Heart left ventricle (tissue), 13 donors: ENCODE measurements around the gene UBXN4.

ENCODE experiments used
- CTCF ChIP-seq, 12 donors: fragments of 200-600 bp; sonication (generic) in 4 of 12; IDR thresholded peaks; one replicate each; pipeline versions ENCODE4 v1.5.0 to v1.8.0; 2018 to 2022; ENCODE audit warnings: antibody characterized with exemption in 12 of 12, mild to moderate bottlenecking in 5 of 12
- POLR2A ChIP-seq, 2 donors: fragments of 450-650 bp; IDR thresholded peaks; one replicate each; pipeline ENCODE4 v1.6.1; 2017; ENCODE audit warnings: antibody characterized with exemption in 2 of 2, mild to moderate bottlenecking in 2 of 2, moderate library complexity in 2 of 2
- donor health status: ischemic (EF 13 %, LVEDD 7.1; RV severe dilation, severe dysfunction).
- donor health status: DM: no; HTN: yes; CAD: no.
- donor health status: DM: no; HTN: no; CAD: no.
- donor health status: ischemic (EF 25% LVEDD 6.9; RV normal size, moderate dysfunction).
- donor health status: ischemic (EF 25% LVEDD 5.7; RV mildly dilated, moderate dysfunction).
- donor health status: ischemic (EF 35%, LVEDD 5.7; RV mildly dilated, moderate dysfunction).
- donor health status: nonischemic (EF 11% LVEDD 7.7; RV severe dilation, severe dysfunction).
- donor health status: DM: yes; HTN: yes; CAD: no.
- donor health status: PGD.
- donor health status: ischemic (EF 29% LVEDD 5.4; RV normal size, mild dysfunction).
- donor health status: nonischemic (EF 23%, LVEDD 6.1; RV moderate dilation, normal function).

GRCh38 chr2:135732561-135732960 lies 9.1 kb upstream of the UBXN4 start:
- no peak for TF ChIP-seq CTCF (IDR thresholded peaks at IDR 0.05)
- TF ChIP-seq POLR2A (IDR thresholded peaks at IDR 0.05): no peak
